Left hindlimb (tissue), 1 donor: ENCODE results near the gene NUCKS1.

Experiments
- DNase-seq: peaks from one replicate; pipeline ENCODE4 v3.0.0-alpha.2; 2018

NUCKS1 gene

DNA sequence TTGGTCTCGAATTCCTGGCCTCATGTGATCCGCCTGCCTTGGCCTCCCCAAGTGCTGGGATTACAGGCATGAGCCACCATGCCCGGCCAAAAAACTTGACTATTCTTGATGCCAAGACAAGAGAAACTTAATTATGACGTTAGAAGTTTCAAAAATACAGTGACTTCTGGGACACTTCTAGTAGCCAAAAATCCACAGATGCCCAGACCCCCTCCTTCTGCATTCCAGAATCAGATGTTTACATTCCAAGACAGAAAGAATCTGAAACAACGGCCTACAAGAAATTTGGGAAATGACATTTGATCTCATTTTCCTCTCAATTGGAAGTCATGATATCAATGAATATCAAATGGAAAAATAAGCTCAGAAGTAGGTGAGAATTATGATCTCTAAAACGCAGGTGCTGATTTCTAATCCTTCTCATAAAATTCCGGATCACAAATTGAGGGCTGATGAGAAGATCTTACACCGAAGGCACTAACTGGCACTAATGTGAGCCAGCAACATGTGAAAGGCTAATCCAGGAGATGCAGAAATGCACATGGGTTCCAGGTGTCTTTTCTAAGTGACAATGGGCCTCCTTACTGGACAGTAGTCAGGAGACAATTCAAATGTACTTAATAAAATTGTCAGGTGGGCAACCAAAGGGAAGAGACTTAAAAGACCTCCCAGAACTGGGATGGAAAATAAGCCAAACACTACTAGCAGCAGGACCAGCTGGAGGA is 19.8 kb upstream of the NUCKS1 start:
- DNase-seq = no peak

DNA sequence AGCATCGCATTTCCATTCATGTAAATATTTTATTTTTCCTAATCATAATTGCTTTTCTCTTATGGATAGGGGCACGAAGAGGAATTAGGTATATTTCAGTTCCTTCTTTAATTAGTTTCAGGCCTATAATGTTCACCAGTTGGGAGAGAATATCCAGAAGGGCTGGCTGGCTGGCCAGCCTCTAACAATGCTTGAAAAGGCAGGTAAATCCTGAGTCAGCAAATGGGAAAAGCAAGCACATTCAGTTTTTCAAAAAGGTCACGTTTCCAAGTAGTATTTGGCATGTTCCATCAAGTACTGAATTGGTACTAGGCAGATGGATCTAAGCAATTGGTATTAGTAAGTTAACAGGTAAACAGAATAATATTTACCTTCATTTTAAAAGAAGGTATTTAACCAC is 17.3 kb upstream of the NUCKS1 start:
- DNase-seq = no peak

DNA sequence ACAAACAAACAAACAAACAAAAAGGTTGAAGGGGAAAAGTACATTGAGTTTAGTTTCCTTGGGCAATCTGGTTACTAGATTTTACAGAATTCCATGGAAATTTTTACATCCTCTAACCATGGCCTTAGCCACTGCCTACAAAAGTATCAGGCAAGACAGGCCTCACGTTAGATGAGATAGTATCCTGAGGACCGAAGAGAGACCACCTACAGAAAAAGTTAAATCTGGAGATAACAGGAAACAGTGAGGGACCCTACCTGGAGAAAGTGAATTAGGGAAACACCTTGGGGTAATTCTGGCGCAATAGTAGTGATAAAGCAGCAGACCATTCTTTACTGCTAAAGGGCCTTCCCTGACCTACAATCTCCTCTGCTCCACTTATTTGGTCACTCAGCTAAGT is 16.6 kb upstream of the NUCKS1 start:
- DNase-seq = no peak

GRCh38 chr1:205766038-205766437 is 16.1 kb upstream of the NUCKS1 start:
- no peak for DNase-seq

- DNase-seq = no peak
Observed at GRCh38 chr1:205764578-205764977, 14.6 kb upstream of the NUCKS1 start.

GRCh38 chr1:205763980-205764379 is 14.0 kb upstream of the NUCKS1 start:
- no peak for DNase-seq

DNA sequence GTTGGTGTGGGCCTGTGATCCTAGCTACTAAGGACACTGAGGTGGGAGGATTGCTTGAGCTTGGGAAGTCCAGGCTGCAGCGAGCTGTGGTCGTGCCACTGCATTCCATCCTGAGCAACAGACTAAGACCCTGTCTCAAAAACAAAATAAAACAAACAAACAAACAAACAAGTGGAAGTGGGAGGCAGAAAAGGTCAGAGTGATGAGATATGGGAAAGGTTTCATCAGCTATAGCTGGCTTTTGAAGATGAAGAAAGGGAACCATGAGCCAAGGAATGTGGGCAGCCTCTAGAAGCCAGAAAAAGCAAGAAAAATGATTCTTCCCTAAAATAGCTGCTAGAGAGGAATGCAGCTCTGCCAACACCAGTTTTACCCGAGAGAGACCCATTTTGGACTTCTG is 10.6 kb upstream of the NUCKS1 start:
- no peak for DNase-seq

DNA sequence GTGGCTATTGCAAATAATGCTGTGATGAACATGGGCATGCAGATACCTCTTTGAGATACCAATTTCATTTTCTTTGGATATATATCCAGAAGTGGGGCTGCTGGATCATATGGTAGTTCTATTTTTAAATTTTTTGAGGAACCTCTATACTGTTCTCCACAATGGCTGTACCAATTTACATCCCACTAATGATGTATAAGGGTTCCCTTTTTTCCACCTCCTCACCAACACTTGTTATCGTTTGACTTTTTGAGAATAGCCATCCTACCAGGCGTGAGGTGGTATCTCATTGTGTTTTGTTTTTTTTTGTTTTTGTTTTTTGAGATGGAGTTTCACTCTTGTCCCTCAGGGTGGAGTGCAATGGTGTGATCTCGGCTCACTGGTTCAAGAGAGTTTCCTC is 6.6 kb upstream of the NUCKS1 start:
- DNase-seq = no peak

- DNase-seq = no peak
Observed at GRCh38 chr1:205754857-205755256, 4.9 kb upstream of the NUCKS1 start.

GRCh38 chr1:205751036-205751651 is 1.2 kb upstream of the NUCKS1 start:
- DNase-seq = peak; percentile 40

DNA sequence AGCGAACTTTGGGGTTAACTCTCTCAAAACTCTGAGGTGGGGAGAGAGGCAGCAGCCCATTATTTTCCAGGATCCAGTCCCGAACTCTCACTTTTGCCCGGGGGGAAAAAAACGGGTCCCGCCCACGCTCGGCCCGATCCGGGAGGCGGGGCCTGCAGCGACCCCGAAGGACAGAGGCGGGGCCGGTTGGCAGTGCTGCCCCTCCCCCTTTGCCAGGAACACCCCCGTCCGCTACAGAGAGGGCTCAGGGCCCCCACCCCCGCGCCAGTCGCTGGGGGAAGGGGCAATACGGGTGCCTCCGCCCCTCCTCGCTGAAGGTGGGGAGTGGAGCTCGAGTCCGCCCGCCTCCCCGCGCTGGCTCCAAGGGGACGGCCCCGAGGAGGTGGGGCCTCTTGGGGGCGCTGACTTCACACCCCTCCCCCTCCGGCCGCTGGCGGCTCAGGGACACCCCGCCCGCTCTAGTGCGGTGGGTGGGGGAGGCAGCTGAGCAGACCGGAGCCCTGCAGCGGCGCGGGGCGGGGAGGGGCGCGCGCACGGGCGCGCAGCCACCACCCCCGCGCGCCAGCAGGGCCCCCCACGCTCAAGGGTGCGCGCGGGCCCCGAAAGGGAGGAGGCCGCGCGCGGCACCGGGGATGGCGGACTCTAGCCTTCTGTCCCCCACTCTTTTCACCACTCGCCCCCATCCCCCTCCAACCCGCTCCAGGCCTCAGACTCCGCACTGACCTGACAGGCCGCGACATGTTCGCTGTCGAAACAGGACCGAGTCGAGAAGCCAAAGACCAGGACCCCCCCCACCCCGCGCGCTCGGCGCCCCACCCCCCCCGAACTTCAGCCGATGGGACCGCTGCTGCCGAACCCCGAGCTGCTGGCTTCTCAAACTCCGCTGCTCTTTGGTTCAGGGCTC is 496 bp downstream of the NUCKS1 start:
- DNase-seq = peak; percentile 97

DNA sequence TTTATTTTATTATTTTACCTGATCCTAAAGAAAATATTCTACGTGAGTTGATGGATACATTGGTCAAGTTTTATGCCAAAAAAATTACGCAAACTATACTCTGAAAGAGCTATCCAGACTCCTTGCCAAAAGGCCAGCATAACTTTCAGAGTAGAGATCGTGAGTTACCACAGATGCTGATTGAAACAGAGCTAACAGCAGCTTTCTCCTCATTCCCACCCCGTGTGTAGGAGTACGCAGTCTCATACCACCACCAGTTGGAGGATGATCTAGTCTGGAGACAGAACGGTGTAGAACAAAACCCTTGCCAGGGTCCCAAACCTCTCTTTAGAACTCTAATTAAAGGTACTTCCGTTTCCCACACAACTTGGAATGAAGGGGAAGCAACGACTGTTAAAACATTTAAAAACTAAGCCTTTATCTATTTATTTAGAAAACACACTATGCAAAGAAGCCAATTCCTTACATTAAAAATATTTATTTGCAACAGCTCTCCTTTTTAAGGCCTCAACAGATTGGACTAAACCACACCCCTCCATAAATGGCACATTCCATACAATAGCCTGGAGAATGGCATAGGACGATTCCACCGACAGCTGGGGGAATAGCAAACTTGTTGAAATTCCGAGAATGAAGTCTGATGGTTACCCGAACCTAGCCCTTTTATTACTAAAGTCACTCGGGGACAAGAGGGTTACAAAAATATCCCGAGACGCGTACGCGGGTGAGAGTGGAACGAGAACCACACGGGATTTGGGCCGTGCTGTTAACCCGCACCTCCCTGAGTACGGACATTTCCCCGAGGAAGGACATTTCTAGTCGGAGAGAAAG is 1.4 kb downstream of the NUCKS1 start:
- peak; percentile 29 for DNase-seq

GRCh38 chr1:205746757-205747412 is 3.1 kb downstream of the NUCKS1 start:
- no peak for DNase-seq

DNA sequence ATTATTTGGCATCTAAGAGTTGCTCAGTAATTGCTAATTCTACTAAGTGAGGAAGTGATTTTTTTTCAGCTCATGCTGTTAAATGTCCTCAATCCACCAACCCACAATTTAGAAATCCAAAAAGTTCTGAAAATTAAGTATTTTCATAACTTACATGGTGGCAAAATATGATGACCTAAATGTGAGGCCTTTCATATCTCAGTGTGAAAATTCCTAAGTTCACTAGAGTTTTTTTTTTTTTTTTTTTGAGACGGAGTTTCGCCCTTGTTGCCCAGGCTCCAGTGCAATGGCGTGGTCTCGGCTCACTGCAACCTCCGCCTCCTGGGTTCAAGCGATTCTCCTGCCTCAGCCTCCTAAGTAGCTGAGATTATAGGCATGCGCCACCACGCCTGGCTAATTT is 5.6 kb downstream of the NUCKS1 start:
- DNase-seq = no peak

DNA sequence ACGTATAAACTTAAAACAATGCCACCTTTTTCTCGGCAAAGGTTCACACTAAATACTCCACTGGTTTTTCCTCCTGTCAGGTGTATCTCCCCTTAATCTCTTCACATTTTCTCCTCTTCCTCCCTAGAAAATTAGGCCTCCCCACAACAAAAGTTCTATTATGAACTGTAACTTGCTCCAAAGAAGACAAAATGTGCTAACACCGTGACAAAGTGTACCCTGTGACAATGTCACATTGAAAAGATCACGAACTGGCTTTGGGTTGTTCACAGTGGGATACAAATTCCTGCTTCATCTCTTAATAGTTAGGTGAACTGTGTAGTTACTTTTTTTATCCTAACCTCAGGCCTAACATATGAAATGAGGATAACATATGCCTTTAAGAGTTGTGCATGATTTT is 6.0 kb downstream of the NUCKS1 start:
- no peak for DNase-seq

DNA sequence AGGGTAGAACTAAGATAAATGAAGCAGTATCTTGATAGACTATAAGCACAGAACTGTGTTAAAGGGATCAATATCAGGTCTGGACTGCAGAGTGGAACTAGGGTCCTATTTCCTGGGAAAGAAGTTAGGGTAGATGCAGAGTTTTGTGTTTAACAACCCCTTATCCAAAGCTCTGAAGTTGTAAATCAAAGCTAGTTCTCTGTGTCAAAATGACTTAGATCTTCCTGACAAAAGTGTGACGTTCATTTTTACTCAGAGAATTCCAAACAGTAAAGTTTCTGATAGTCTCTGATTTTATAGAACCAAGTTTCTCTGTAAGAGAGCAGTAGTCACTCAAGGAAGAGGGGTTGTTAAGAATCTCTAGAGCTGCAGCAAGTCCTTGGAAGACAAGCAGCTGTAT is 8.3 kb downstream of the NUCKS1 start:
- DNase-seq = no peak

DNA sequence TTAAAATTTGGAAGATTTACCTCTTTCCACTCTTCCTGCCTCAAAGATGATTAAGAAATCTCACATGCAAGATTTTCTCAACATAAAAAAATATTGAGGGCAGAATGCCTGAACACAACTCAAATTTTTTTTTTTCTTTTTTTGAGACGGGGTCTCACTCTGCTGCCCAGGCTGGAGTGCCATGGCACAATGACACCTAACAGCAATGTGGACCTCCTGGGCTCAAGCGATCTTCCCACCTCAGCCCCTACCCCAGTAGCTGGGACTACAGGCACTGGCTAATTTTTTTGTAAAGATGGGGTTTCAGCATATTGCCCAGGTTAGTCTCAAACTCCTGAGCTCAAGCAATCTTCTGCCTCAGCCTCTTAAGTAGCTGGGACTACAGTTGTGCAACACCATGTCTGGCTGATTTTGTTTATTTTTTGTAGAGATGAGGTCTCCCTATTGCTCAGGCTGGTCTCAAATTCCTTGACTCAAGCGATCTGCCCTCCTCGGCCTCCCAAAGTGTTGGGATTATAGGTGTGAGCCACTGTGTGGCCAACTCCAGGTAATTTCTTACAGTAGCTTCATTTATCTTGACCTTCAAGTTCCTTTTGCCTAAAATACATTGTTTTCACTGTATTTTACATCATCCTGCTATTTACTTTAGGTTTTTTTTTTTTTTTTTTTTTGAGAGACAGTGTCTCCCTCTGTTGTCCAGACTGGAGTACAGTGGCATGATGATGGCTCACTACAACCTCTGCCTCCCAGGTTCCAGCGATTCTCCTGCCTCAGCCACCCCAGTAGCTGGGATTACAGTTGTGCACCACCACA is 10.4 kb downstream of the NUCKS1 start:
- DNase-seq = no peak

GRCh38 chr1:205735218-205735617 is 14.8 kb downstream of the NUCKS1 start:
- DNase-seq = no peak

GRCh38 chr1:205733438-205734175 is 16.4 kb downstream of the NUCKS1 start:
- DNase-seq = no peak

DNA sequence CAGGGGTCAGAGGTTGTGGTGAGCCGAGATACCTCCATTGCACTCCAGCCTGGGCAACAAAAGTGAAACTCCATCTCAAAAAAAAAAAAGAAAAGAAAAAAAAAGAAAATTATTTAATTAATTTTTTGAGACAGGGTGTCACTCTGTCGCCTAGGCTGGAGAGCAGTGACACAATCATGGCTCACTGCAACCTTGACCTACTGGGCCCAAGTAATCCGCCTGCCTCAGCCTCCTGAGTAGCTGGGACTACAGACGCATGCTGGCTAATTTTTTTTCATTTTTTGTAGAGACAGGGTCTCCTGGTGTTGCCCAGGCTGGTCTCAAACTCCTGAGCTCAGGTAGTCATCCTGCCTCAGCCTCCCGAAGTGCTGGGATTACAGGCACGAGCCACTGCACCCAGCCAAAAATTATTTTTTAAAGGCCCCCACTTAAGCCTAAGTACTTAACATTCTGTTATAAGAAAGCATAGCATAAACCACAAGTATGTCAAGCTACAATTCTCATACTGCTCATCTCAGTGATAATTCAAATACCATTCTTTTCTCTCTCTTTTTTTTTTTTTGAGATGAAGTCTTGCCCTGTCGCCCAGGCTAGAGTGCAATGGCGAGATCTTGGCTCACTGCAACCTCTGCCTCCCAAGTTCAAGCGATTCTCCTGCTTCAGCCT is 19.9 kb downstream of the NUCKS1 start:
- DNase-seq = no peak
